Panc1 (cell line): ENCODE data around the gene RNASEH1.

ENCODE experiments used
- CTCF ChIP-seq: fragments of 450-650 bp; IDR thresholded peaks from 2 replicates; pipeline ENCODE4 v1.5.1; 2017; ENCODE audit warnings: mild to moderate bottlenecking
- POLR2AphosphoS5 ChIP-seq: IDR thresholded peaks from 2 replicates; pipeline ENCODE4 v1.6.1; 2012; ENCODE audit warnings: mild to moderate bottlenecking, low read depth, low read length, moderate library complexity
- REST ChIP-seq, 2 experiments: IDR thresholded peaks; 2 replicates each; pipeline ENCODE4 v1.6.1; 2011 to 2012; ENCODE audit warnings: low read depth in 2 of 2, control low read depth in 1 of 2, low read length in 1 of 2, mild to moderate bottlenecking in 1 of 2, moderate library complexity in 1 of 2; ENCODE audit not compliant: insufficient read depth in 1 of 2
- SIN3A ChIP-seq: IDR thresholded peaks from 2 replicates; pipeline ENCODE4 v1.6.1; 2012; ENCODE audit warnings: low read depth, mild to moderate bottlenecking, low read length, moderate library complexity, borderline replicate concordance; ENCODE audit not compliant: insufficient read depth
- TCF7L2 ChIP-seq: IDR thresholded peaks from 2 replicates; pipeline ENCODE4 v1.6.1; 2011; ENCODE audit warnings: mild to moderate bottlenecking, low read depth, low read length, inconsistent platforms

- no peak for TF ChIP-seq CTCF
- TF ChIP-seq SIN3A, result no peak
- no peak for TF ChIP-seq POLR2AphosphoS5
- TF ChIP-seq REST (IDR thresholded peaks at IDR 0.05; ENCODE audit: insufficient read depth in 1 of 2, low read depth in 2 of 2, low read length in 1 of 2), result no peak
- TF ChIP-seq TCF7L2, result no peak
Measured at GRCh38 chr2:3603536-3604206, 45.5 kb upstream of the RNASEH1 start.
